ENCODE measurements around the gene DIPK2A.

DNA sequence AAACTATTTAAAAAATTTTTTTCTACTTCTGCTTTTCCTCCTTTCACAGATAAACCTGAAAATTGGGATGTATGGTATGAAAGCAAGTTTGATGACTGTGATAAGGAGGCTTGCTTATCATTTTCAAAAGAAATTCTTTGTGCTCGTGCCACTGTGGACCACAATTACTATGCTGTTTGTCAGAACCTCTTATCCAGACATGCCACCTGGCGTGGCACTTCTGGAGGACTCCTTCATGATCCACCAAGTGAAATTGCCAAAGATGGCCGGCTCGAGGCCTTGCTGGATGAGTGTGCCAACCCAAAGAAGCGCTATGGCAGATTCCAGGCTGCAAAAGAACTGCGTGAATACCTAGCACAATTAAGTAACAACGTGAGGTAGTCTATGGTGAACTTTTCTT, 17.8 kb downstream of the DIPK2A start:
- TF ChIP-seq POLR2A (IDR thresholded peaks at IDR 0.05): no peak
- TF ChIP-seq CTCF (IDR thresholded peaks at IDR 0.05): no peak
- no peak for TF ChIP-seq POLR2AphosphoS5 (IDR thresholded peaks at IDR 0.05)

Data from stomach (tissue), 4 donors.